GM19455 (cell line): ENCODE results near the gene TRH.
"Not testable (repeated sequence)": the region's sequence is repeated elsewhere in the genome, so short reads cannot be mapped to it uniquely, and the experiment has no call there.

Experiments
- ATAC-seq: cut with Tn5 transposase; IDR thresholded peaks from one replicate; pipeline ENCODE4 v1.9.1; 2021; ENCODE audit not compliant: unreplicated experiment

Gene TRH

DNA sequence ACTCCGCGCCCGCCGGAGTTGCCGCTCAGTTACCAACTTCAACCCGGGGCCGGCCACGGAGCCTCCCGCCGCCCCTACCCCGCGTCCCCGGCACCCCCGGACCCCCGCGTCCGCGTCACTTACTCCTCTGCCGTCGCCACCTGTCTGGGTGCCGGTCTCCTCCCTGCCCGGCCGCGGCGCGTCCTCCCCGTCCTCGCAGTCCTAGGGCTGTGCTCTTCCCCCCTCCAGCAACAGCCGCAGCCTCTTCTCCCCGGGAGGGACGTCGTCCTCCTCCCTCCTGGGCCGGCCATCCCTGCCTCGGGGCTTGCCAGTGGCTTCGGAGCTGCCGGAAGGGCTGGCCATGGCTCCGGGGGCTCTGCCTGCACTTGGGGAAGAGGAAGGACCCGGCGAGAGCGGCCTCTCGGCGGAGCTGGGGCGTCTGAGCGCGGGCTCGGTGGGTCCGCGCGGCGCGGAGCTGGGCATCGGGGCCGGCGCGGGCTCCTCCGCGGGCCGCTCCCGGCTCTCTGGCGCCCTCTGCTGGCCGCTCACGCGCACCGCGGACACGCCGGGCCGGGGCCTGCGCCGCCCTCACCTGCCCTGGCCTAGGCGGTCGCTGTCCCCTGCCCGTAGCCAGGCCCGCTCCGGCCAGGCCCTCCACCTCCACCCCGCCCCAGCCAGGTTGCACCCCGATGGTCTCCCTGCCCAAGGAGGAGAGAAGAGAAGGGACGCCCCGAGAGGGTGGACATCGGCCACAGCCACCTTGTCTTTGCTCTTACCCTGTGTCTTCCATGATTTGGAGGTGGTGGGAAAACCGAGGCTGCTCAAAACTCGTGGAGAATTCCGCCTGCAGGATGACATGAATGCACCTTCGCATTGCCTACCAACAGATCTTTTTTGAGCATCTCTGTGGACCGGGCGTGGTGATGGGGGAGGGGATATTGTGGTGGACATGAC is 28.4 kb downstream of the TRH start:
- not testable (repeated sequence) for ATAC-seq

DNA sequence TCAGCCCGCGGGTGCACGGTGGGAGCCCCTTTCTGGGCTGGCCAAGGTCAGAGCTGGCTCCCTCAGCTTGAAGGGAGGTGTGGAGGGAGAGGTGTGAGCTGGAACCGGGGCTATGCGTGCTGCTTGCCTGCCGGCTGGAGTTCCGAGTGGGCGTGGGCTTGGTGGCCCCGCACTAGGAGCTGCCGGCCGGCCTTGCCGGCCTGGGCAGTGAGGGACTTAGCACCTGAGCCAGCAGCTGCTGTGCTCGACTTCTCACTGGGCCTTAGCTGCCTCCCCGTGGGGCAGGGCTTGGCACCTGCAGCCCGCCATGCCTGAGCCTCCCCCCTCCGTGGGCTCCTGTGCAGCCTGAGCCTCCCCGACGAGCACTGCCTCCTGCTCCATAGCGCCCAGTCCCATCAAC is 36.0 kb downstream of the TRH start:
- no peak for ATAC-seq

DNA sequence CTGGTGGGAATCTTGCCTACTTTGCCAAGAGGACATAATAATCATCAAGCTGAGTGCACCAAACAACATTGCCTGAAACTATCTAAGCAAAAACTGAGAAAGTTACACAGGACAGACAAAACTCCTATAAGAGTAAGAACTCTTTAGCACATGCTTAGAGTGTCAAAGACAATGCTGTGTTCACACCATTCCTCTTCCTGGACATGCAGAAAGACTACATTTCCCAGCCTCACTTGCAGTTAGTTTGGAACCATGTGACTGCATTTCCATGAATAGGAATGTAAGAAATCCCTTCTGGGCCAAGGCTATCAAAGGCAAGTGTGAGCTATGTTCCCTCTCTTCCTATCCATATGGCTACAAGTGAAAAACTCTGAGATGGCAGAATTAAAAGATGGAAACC is 37.6 kb downstream of the TRH start:
- not testable (repeated sequence) for ATAC-seq

DNA sequence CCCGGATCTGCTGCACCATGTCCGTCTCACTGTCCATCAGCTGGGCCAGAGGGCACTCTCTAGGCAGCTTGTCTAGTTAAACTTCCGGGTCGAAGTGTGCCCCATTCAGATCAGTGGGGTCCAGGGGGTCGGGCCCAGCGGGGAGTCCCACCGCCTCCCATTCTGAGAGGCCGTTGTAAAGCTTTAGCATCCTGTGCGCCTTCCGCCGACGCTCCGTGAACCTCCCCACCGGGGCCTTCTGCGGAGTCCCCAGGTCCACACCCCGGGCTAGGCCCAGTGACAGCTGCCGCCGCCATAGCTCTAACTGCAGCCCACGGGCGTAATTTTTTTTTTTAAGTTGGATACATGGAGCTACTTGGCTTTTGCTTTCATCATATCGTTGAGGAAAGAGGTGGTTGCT is 38.7 kb downstream of the TRH start:
- not testable (repeated sequence) for ATAC-seq

DNA sequence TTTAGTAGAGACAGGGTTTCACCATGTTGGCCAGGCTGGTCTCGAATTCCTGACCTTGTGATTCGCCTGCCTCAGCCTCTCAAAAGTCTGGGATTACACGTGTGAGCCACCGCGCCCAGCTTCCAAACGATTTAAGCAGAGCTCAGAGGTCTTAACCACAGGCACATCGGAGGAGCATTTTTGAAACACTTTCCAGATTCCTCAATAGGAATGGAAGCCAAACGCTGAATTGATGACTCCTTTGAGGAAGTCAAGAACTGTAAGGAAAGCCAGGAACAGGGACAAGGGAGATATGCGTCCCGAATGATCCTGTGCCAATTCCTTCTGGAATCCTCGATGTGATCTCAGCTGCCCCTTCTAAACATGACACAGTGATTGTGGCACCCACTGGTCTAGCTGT is 40.0 kb downstream of the TRH start:
- no peak for ATAC-seq

DNA sequence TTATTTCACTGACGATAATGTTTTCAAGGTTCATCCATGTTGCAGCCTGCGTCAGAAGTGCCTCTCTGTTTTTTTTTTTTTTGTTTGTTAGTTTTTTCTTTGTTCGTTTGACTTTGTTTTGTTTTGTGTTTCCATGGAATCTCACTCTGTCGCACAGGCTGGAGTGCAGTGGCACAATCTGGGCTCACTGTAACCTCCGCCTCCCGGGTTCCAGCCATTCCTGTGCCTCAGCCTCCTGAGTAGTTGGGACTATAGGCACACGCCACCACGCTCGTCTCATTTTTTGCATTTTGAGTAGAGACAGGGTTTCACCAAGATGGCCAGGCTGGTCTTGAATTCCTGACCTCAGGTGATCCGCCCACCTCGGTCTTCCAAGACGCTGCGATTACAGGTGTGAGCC is 43.1 kb downstream of the TRH start:
- not testable (repeated sequence) for ATAC-seq

DNA sequence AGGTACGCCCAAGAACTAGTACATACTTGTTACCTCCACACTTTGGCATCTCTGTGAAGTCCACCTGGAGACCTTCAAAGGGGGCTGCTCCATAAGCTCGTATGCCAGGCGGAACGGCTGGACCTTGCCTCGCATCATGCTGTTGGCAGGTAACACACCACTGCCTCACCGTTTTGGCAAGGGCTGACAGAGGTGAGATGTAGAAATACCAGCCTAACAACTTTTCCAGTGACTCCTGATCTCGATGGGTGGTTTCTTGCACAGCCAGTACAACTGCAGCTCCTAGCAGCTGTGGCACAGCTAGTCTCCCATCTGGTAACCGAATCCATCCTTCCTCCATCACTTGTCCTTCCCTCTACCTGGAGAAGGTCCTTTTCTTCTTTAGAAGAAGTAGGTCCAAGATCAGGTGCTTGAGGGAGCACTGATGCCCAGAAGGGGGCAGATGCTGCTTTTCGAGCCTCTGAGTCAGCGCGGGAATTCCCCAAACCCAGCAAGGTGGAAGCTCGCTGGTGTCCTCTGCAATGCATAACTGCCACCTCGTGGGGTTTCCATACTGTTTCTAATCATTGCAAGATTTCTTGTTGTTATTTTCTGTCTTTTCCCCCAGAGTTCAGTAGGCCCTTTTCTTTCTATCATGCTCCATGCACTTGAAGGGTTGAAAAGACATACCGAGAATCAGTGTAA is 51.8 kb downstream of the TRH start:
- not testable (repeated sequence) for ATAC-seq

DNA sequence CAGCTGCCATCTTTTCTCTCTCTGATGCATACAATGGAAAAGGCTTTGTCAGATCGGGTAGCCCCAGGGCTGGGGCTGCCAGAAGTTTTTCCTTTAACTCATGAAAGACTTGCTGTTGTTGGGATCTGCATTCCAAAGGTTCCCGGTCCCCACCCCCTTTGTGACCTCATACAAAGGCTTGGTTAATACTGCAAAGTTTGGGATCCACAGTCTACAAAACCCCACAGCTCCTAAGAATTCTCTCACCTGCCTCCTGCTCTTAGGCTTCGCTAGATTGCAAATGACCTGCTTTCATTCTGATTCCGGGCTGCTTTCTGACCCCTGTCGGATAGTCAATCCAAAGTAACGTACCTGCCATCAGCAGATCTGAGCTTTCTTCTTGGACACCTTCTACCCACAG is 52.9 kb downstream of the TRH start:
- not testable (repeated sequence) for ATAC-seq
